Mononuclear cell (primary cell): ENCODE data around the gene ICAM2. TPM values are rescaled to one million over a fixed set of nuclear protein-coding genes. Genes with fewer than 3 reads are reported as not detected.
"Not testable (repeated sequence)": the region's sequence is repeated elsewhere in the genome, so short reads cannot be mapped to it uniquely, and the experiment has no call there.

Experiments used
- H3K27me3 ChIP-seq: 2 replicates; pipeline ENCODE4 v1.6.0; 2011; ENCODE audit warnings: low read length, control low read depth; ENCODE audit not compliant: insufficient read depth
- H3K4me1 ChIP-seq: 2 replicates; pipeline ENCODE4 v1.5.1; 2011; ENCODE audit warnings: mild to moderate bottlenecking, low read length, control low read depth; ENCODE audit not compliant: insufficient read depth
- H3K4me3 ChIP-seq: 2 replicates; pipeline ENCODE4 v1.5.1; 2011; ENCODE audit warnings: mild to moderate bottlenecking, low read length, moderate library complexity
- H3K9me3 ChIP-seq: 2 replicates; pipeline ENCODE4 v1.5.1; 2011; ENCODE audit warnings: low read depth, mild to moderate bottlenecking, control low read depth, low read length
- total RNA-seq: library from RNA; depleted of rRNA; stranded (reverse); fragments of >200 nt; gene quantifications from one replicate; pipeline ENCODE4 v1.2.3, GENCODE V29; 2012

The ICAM2 gene
- total RNA-seq, 1 donor = 40.1 TPM

- Histone ChIP-seq H3K4me3 (no peak overlapping the region), H3K4me1 (peaks cover 4% of the 10 kb centered on the region), H3K9me3 (no peaks in the 10 kb centered on the region), H3K27me3 (no peaks in the 10 kb centered on the region)
Measured at GRCh38 chr17:64032081-64032480, 11.6 kb upstream of the ICAM2 start.

GRCh38 chr17:64028874-64029464 lies 8.5 kb upstream of the ICAM2 start:
- Histone ChIP-seq H3K27me3 (no peaks in the 10 kb centered on the region), H3K4me3 (no peak overlapping the region), H3K9me3 (no peaks in the 10 kb centered on the region), H3K4me1 (peaks cover 32% of the 10 kb centered on the region)

- peaks cover 62% of the 10 kb centered on the region for H3K4me1 ChIP-seq
- no peak overlapping the region for H3K4me3 ChIP-seq
- no peaks in the 10 kb centered on the region for H3K27me3 ChIP-seq
- no peaks in the 10 kb centered on the region for H3K9me3 ChIP-seq
Measured at GRCh38 chr17:64025732-64026294, 5.4 kb upstream of the ICAM2 start.

- Histone ChIP-seq H3K4me3 (no peak overlapping the region), H3K9me3 (no peaks in the 10 kb centered on the region), H3K27me3 (no peaks in the 10 kb centered on the region), H3K4me1 (peaks cover 64% of the 10 kb centered on the region)
Measured at GRCh38 chr17:64024781-64025731, 4.6 kb upstream of the ICAM2 start.

- H3K9me3 ChIP-seq = no peaks in the 10 kb centered on the region
- H3K27me3 ChIP-seq = no peaks in the 10 kb centered on the region
- H3K4me3 ChIP-seq = no peak overlapping the region
- peaks cover 71% of the 10 kb centered on the region for H3K4me1 ChIP-seq
Measured at GRCh38 chr17:64024215-64024654, 3.8 kb upstream of the ICAM2 start.

- Histone ChIP-seq H3K27me3 (no peaks in the 10 kb centered on the region), H3K4me1 (peaks cover 87% of the 10 kb centered on the region), H3K4me3 (no peak overlapping the region), H3K9me3 (no peaks in the 10 kb centered on the region)
Measured at GRCh38 chr17:64022611-64023063, 2.2 kb upstream of the ICAM2 start.

GRCh38 chr17:64019551-64019961 lies 877 bp downstream of the ICAM2 start:
- peak overlapping the region; percentile 58 for H3K4me3 ChIP-seq
- H3K4me1 ChIP-seq = peaks cover 85% of the 10 kb centered on the region
- not testable (repeated sequence) for H3K27me3 ChIP-seq, H3K9me3 ChIP-seq

GRCh38 chr17:64017381-64017980 lies 3.0 kb downstream of the ICAM2 start:
- H3K4me3 ChIP-seq = no peak overlapping the region

GRCh38 chr17:64016974-64017373 lies 3.5 kb downstream of the ICAM2 start:
- H3K4me3 ChIP-seq = no peak overlapping the region
- peaks cover 74% of the 10 kb centered on the region for H3K4me1 ChIP-seq
- H3K27me3 ChIP-seq = no peaks in the 10 kb centered on the region
- no peaks in the 10 kb centered on the region for H3K9me3 ChIP-seq

More at GRCh38 chr17:64017381-64017980, 3.0 kb downstream of the ICAM2 start:
- no peaks in the 10 kb centered on the region for H3K9me3 ChIP-seq
- peaks cover 80% of the 10 kb centered on the region for H3K4me1 ChIP-seq
- H3K27me3 ChIP-seq = no peaks in the 10 kb centered on the region

GRCh38 chr17:64016231-64016784 lies 4.1 kb downstream of the ICAM2 start:
- Histone ChIP-seq H3K4me3 (peak overlapping the region; percentile 3), H3K9me3 (no peaks in the 10 kb centered on the region), H3K4me1 (peaks cover 68% of the 10 kb centered on the region), H3K27me3 (no peaks in the 10 kb centered on the region)

GRCh38 chr17:64015447-64015846 lies 5.0 kb downstream of the ICAM2 start:
- peaks cover 61% of the 10 kb centered on the region for H3K4me1 ChIP-seq
- H3K9me3 ChIP-seq = no peaks in the 10 kb centered on the region
- no peak overlapping the region for H3K4me3 ChIP-seq

GRCh38 chr17:64009571-64010402 lies 10.6 kb downstream of the ICAM2 start:
- no peak overlapping the region for H3K4me3 ChIP-seq
- H3K9me3 ChIP-seq = no peaks in the 10 kb centered on the region
- peaks cover 58% of the 10 kb centered on the region for H3K4me1 ChIP-seq
- no peaks in the 10 kb centered on the region for H3K27me3 ChIP-seq

More at GRCh38 chr17:64015447-64015846, 5.0 kb downstream of the ICAM2 start:
- H3K27me3 ChIP-seq = no peaks in the 10 kb centered on the region

- H3K4me3 ChIP-seq = no peak overlapping the region
- no peaks in the 10 kb centered on the region for H3K9me3 ChIP-seq
- peaks cover 49% of the 10 kb centered on the region for H3K4me1 ChIP-seq
- no peaks in the 10 kb centered on the region for H3K27me3 ChIP-seq
Measured at GRCh38 chr17:64008830-64009229, 11.6 kb downstream of the ICAM2 start.

- Histone ChIP-seq H3K4me1 (peaks cover 47% of the 10 kb centered on the region), H3K27me3 (no peaks in the 10 kb centered on the region), H3K9me3 (no peaks in the 10 kb centered on the region), H3K4me3 (no peak overlapping the region)
Measured at GRCh38 chr17:64008346-64008745, 12.1 kb downstream of the ICAM2 start.
